Suppressor macrophage treated with lipopolysaccharide for 1 hour (primary cell): ENCODE data around the gene TCTN3.
"Not testable (repeated sequence)": the region's sequence is repeated elsewhere in the genome, so short reads cannot be mapped to it uniquely, and the experiment has no call there.

Experiments used
- DNase-seq, 3 donors: peaks; one replicate each; pipeline ENCODE4 v3.0.0-alpha.2; 2020 to 2022

The TCTN3 gene

DNA sequence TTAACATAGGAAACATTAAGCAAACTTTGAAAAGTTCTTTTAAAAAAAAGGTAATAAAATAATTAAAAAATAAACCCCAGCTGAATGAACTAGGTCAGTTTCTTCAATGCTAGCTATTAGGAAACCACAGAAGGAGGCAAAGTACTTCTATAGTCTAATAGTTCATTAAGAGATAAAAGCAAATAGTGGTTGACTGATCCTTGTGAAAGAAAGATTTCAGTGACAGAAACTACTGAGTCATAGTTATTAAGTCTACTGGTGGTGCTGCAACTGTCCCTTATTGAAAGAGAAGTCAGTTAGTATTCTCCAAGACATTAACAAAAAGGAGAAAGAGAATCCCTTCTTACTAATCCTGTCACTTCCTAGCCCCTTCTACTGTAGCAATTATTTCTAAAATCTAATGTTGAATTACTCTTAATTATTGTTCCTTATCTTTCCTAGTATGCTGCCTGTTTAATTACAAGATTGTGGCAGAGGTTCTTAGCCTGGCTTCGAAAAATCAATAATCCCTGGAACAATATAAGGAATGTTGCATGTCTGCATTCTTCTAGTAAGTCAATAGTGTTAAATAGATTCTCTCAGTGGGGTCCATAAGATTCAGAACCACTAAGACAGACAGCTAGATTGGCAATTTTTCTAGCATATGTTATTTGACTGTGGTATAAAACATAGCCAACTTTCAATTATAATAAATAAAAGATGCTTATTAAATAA, 18.2 kb downstream of the TCTN3 start:
- DNase-seq = no peak

DNA sequence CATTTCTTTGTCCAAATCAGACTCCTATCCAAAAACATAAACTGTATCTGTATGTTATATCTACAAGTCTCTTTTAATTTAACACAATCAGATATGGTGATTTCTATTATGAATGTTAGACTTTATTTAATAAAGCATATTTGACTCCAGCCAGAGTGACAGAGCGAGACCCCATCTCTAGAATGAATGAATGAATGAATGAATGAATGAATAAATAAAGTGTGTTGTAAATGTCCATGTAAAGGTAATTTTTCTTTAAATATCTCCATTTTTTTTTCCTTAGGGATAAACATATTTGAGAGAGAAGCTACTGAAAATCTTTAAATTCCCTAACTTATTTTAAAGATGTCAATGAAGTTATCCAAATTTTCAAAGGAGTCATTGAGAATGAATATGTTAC, 19.1 kb downstream of the TCTN3 start:
- DNase-seq = no peak

DNA sequence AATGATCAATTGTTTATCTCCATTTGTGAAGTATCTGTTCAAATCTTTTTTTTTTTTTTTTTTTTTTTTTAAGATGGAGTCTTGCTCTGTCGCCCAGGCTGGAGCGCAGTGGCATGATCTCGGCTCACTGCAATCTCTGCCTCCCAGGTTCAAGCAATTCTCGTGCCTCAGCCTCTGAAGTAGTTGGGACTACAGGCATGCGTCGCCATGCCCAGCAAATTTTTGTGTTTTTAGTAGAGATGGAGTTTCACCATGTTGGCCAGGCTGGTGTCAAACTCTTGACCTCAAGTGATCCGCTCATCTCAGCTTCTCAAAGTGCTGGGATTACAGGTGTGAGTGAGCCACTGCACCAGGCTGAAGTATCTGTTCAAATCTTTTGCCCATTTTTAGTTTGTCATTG, 21.1 kb downstream of the TCTN3 start:
- not testable (repeated sequence) for DNase-seq

DNA sequence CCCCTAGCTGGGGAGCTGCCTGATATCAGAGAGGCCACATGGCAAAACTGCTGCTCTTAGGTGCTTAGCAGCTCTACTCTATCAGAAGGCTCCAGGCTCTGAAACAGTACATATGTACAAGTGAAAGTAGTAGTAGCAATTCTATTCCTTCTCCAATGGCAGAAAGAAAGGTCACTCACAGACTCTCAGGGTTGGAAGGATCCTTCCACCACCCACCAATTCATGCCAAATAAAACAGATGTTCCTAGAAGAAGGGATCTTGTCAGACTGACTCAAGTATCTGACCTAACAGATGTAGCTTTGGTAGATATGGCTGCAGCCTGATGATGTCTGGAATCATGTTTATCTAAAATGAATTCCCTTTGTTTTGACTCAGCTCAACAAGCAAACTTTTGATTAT, 29.2 kb downstream of the TCTN3 start:
- DNase-seq = no peak

DNA sequence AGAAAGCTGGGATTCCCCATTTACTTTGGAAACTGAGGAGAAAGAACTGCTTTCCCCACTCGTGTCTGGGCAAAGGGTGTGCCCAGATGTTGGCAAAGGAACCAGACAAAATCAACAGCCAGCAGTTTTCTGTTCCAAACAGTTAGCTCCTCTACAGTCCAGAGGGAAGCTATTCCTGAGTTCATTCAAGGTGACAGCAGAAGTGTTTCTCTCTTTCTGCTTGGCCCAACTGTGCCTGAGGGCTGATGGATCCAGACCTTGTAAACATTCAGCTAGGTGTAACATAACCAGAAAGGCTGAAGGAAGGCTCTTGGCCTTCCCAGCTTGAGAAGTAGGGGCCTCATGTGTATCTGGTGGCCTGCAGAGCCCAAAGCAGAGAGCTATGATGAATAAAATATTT, 30.2 kb downstream of the TCTN3 start:
- DNase-seq = no peak

DNA sequence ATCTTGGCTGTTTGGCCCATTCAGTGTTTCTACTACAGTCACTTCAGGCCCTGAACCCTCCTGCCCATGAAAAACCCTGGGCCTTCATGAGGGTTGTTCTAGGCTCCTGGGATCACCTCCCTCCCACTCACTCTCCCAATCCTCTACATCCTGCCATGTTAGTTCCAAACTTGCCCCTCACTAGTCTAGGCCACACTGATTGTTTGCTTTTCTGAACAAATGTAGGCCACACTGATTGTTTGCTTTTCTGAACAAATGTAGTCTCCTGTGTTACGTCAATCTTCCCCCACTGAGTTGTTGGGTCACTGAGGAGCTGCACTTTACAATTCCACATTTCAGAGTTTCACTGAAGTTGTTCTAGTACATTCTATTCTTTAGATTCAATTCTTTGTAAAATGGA, 31.9 kb downstream of the TCTN3 start:
- DNase-seq = no peak

DNA sequence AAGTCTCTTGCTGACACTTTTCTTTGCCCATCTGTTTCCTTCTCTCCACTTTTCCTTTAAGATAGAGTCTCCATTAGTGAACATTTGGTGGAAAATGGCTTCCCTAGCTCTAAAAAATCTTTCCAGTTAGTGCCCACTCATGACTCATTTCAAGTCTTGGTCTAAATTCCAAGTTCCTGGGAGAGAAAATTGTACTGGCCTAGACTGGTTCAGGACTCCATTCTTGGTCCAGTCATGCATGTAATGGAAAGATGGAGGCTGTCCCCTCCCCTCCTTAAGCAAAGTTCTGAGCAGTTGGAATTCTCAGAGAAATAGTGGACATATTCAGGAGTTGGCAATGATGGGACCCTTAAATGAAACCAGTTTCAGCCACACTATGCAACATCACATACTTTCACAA, 33.4 kb downstream of the TCTN3 start:
- DNase-seq = no peak

DNA sequence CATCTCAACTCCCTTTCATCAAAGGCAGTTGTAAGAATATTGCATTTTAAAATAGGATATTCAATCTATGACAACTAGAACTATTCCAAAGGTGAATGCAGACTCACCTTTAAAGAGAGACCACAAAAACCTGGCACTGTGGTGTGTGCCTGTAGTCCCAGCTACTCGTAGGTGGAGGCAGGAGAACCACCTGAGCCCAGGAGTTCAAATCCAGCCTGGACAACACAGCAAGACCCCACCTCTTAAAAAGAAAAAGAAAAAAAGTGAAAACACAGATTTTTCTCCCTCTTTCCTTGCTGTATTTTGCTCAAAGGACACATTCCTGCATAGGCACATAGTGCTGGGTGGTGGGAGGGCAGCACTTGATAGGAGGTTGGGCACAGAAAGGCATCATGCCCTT, 36.5 kb downstream of the TCTN3 start:
- DNase-seq = no peak

DNA sequence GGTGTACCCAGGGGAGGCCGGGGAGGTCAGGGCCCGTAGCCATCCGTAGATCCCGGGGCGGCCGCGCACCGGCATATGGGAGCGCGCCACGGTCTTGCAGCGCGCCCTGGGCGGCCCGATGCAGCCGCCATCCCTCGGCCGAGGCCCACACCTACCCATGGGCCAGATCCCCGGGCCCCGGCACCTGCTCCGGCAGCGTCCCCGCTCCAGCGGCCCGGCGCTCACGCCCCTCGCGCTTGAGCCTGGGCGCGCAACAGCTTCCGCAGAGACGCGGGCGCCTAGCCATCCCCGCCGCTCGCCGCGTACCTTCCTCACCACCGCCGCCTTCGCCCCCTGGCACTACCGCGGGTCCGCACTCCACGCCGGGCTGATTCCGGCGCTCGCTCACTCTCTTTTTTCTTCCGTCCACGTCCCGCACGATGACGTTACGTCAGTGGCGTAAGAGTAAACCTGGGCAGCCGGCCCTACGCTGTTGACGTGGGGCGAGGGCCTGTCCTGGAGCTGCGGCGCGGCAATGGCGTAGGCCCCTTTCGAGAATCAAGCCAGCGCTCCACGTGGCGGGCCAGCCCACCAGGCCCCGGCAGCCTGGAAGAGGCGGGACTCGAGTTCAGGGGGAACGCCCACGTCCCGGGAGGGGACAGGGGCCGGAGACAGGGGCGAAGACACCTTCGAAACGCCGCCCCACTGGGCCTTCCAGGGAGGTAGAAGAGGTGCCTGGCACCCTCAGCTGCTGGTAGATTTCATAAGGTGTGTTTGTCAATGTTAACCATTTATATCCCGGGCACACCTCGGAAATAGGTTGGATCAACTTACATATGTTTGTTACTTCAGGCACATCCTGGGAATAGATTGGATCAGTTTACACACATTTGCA, 37.2 kb downstream of the TCTN3 start, which contains the start of gene ALDH18A1:
Gene ALDH18A1, minus strand, starts transcription at position 421 of the 874 bp plus-strand sequence. CDS start 3,334 bp downstream, outside the sequence.
- peak; percentile 77 to 87 (median 85) for DNase-seq

DNA sequence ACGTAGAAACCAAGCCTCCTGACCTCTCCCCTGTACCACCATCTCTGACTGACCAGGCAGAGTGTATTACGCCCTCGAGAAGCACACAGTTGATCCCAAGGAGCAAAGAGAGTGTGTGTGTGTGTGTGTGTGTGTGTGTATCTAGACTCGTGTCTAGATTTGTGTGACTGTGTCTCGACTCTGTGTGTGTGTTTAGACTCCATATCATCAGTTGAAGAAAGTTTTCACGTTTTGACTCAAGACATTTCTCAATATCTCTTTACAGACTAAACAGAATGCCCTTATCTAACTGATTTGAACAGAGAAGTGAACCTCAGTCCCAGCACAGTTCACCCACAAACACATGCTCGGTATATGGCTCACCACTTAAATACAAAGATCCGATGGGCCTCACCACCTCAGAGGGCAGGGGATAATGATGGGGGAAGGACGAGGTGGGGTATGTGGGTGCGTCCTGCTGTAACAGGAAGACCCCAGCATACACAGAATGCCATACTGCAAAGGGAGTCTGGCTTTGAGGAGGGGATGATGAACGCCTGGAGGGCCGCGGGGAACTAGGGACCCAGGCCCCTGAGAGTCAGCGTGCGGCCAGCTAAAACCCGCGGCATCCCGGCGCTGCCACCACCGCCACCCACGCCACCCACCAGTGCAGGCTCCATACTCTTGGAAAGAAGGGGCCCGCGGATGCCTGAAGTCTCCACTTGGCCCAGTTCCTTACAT, 38.0 kb downstream of the TCTN3 start:
- DNase-seq = peak in 1 of 3 donors; percentile 5

DNA sequence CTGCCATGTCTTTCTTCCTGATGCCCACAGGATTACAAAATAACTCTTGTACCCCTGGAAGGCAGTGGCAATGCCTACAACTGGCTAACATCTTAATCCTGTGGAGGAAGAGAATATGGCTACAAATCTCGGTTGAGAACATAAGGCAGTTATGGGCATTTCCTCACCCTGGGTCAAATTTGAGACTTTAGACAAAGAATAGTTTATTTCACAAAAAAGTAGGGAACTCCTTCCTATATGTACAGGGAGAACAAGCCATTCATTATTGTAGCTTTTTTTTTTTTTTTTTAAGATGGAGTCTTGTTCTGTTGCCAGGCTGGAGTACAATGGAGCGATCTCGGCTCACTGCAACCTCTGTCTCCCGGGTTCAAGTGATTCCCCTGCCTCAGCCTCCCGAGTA, 39.8 kb downstream of the TCTN3 start:
- DNase-seq = no peak

DNA sequence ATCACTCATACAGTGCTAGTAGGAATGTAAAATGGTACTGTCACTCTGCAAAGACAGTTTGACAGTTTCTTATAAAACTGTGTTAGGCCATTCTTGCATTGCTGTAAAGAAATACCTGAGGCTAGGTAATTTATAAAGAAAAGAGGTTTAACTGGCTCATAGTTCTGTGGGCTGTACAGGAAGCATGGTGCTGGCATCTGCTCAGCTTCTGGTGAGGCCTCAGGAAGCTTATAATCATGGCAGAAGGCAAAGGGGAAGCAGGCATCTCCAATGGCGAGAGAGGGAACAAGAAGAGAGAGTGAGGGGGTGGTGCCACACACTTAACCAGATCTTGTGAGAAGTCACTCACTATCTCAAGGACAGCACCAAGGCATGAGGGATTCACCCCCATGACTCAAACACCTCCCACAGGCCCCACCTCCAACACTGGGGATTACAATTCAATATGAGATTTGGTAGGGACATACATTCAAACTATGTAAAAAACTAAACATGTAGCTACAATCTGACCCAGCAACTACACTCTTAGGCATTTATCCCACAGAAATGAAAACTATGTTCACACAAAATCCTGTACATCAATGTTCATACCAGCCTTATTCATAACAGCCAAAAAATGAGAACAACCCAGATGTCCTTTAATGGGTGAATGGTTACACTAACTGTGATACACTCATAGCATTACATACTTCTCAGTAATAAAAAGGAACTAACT, 42.2 kb downstream of the TCTN3 start:
- peak in 2 of 3 donors; percentile 34 to 35 for DNase-seq

DNA sequence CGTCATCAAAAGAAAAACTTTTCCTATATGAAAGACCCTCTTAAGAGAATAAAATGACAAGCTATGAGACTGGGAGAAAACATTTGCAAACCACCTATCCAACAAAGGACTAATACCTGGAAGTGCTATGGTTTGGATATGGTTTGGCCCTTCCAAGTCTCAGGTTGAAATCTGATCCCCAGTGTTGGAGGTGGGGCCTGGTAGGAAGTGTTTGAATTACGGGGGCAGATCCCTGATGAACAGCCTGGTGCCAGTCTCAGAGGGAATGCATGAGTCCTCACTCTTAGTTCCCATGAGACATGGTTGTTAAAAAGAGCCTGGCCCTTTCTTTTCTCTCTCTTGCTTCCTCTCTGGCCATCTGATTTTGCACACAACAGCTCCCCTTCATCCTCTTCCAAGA, 43.5 kb downstream of the TCTN3 start:
- no peak for DNase-seq

DNA sequence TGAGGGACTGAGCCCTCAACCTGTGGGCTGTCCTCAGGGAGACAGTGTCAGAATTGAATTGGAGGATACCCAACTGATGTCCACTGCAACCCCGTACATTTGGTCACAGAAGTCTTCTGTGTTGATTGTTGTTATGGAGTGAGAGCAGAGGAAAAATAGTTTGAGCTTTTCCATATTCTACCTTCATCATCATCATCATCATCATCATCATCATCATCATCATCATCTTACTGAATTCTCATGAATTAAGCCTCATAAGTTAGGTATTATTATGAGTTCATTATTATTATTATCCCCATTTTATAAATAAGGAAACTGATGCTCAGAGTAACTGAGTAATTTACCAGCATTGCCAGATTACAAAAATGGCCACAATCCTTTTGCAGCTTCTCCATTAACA, 45.6 kb downstream of the TCTN3 start:
- DNase-seq = no peak

DNA sequence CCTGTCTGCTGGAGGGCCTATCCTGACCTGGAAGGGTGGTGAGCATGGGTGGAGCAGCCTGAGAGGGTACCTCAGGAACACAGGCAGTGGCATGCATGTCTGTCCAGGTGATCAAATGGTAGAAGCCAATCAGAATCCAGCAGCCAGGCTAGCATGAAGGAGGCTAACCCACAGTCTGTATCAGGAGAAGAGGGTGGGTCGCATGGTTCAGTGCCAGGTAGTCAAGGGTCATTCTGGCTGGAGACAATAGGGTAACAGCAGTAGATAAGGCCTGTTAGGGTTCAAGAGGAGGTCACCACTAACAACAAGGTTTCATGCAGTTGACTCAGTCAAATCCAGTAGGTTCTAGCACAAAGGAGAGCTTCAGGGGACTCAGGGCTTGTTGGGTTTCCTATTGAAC, 47.6 kb downstream of the TCTN3 start:
- no peak for DNase-seq

DNA sequence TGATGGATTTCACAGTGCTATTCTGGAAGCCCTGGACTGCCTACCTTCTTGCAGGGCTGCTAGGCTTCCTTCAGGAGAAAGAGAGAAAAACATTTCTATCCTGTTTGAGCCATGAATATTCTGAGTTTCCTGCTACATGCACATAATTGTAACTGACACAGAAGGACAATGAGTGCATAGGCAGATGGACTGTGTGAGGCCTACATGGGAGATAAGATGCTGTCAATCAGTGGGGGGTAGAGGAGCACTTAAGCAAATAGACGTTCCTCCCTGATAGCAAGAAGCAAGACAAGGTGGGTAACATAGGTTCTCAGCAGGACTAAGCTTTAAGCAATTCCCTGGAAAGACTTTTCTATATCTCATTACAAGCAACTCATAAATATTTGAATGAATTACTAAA, 48.8 kb downstream of the TCTN3 start:
- DNase-seq = no peak

DNA sequence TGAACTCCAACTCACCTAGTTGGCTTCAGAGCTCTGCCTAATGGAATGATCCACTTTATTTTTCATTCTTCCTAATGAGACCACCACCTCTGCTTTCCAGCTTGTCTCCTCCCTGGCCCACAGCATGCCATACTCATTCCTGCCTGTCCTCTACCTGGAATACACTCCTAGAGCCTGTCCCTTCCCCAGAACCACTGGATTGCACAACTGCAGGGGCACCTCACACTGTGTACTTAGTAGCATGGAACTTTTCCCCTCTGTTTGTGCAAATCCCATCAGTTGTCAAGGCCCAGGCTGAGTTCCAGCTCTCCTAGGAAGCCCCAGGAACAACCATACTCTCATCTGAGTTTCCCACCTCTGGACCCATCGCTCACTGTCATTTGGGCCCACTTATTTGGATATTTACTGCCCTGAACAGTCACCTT, 52.8 kb downstream of the TCTN3 start:
- DNase-seq = no peak

DNA sequence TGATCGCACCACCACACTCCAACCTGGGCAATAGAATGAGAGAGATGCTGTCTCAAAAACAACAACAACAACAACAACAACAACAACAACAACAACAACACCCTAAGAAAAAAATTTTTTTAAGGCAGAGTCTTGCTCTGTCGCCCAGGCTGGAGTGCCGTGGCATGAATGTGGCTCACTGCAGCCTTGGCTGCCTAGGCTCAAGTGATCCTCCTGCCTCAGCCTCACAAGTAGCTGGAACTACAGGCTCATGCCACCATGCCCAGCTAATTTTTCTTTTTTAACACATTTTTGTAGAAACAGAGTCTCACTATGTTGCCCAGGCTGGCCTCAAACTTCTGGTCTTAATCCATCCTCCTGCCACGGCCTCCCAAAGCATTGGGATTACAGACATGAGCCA, 55.8 kb downstream of the TCTN3 start:
- no peak for DNase-seq

DNA sequence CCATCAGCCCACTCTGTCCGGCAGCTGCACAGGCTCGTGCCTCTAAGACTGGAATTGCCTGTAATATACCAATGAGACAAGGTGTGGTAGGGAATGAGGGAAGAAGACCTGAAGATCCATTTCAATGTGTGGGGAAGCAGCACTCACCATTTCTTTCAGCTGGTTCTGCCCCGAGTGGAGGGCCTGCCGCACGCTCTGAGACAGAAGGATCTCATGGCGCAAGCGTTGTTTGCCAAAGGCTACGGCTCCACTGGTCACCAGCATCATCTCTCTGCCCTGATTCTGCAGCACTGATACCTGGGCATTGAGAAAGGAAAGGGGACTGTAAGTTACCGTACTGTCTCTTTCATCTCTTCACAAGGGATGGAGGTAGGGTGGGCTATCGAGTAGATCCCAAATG, 56.6 kb downstream of the TCTN3 start:
- no peak for DNase-seq

DNA sequence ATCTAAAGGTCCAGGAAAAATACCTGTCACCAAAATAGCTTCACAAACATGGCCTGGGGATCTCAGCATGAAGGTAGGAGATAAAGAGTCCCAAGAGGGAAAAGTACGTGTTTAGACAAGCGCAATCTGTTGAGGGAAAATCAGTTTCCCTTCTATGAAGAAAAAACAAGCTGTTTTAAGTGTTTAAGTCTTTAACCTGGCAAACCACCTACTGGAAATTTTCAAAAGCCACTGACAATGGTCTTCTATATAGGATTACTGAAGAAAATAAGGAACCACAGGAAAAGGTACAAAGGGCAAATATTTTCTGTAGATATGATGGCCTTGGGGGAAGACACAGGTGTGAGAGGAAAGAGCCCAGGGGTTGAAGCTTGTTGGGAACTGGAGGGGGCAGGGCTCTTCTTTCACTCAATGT, 58.4 kb downstream of the TCTN3 start:
- DNase-seq = no peak

DNA sequence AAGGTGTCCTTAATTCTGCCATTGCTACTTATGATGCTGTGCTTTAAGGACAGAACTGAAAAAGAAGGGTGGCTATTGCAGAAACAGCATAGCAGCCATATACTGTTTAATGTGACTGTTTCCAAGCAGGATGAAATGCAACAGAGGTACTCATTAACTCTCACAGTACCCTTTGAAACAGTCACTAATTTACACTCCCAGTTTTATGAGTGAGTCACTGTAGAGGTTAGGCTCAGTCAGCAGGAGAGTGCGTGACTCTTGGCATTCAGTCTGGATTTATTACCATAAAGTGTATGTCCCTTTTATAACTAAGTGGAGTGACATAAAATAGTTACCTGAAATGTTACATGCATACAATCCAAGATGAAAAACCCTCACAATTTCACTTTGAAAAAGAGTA, 64.9 kb downstream of the TCTN3 start:
- DNase-seq = no peak

DNA sequence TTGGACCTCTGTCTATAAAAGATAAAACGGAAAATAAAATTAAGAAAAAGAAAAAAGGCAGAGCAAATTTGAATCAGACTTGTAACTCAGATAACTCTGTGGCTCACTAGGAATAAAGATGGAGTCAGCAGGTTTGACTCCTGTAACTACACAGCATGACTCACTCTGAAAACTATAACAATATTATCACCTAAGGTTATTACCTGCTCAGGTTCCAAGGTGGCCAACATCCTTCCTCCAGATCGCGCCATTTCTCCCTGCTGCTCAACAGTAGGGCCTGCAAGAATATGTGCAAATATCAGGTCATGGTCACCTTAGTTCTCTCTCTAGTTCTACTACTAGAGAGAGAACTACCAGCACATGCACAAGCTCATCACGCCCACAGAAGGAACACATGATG, 67.2 kb downstream of the TCTN3 start:
- DNase-seq = no peak

DNA sequence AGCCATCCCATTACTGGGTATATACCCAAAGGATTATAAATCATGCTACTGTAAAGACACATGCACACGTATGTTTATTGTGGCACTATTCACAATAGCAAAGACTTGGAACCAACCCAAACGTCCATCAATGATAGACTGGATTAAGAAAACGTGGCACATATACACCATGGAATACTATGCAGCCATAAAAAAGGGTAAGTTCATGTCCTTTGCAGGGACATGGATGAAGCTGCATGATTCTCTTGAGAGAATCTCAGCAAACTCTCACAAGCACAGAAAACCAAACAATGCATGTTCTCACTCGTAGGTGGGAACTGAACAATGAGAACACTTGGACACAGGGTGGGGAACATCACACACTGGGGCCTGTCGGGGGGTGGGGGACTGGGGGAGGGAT, 73.3 kb downstream of the TCTN3 start:
- DNase-seq = not testable (repeated sequence)
